GM12878 (cell line): ENCODE measurements around the gene CACNA2D4. TPM values are rescaled to one million over a fixed set of nuclear protein-coding genes. Genes with fewer than 3 reads are reported as not detected.

Source experiments
- ATAC-seq: fragments of 200-7000 bp; cut with Tn5 transposase; 3 replicates; pipeline ENCODE4 v1.9.1; 2020; ENCODE audit warnings: mild to moderate bottlenecking, moderate library complexity
- BruUV-seq: library from RNA; stranded (reverse); fragments of 400-500 nt; replicated peaks from 2 replicates; lab custom pipeline; 2021; lab: Mats Ljungman, UMichigan
- CTCF ChIA-PET: fragments of 300-600 bp; sonication (Branson Sonifier 250); formaldehyde crosslinking; extraction: SDS; loops from one replicate; lab custom pipeline; 2021; ENCODE audit warnings: inconsistent platforms; lab: Yijun Ruan, JAX
- POLR2A ChIA-PET: fragments of 350-600 bp; formaldehyde crosslinking; extraction: SDS; loops from one replicate; lab custom pipeline; 2021; ENCODE audit warnings: inconsistent platforms; lab: Charles Lee
- RAD21 ChIA-PET: fragments of 300-600 bp; sonication (Branson Sonifier 250); formaldehyde crosslinking; loops from one replicate; lab custom pipeline; 2023; ENCODE audit warnings: antibody characterized with exemption; ENCODE audit not compliant: unreplicated experiment; lab: Charles Lee
- SMC1A ChIA-PET: fragments of 300-600 bp; sonication (Branson Sonifier 250); formaldehyde crosslinking; loops from one replicate; lab custom pipeline; 2023; ENCODE audit not compliant: unreplicated experiment, uncharacterized antibody; lab: Charles Lee
- DNase-seq: peaks from one replicate; pipeline ENCODE4 v3.0.0-alpha.2; 2011; ENCODE audit warnings: low read depth, low spot score
- FAIRE-seq: peaks from 3 replicates; lab custom pipeline; 2011; peaks lifted over from hg19 to GRCh38; lab: Jason Lieb, UNC
- H2AFZ ChIP-seq: 2 replicates; pipeline ENCODE4 v1.6.0; 2011; ENCODE audit warnings: low read depth, low read length, control low read depth; ENCODE audit not compliant: control insufficient read depth
- H3K27ac ChIP-seq: 2 replicates; pipeline ENCODE4 v1.5.1; 2011; ENCODE audit warnings: control low read depth; ENCODE audit not compliant: control insufficient read depth, insufficient read depth
- H3K27me3 ChIP-seq, 2 experiments: replicated peaks in 1 of 2; 2 replicates each; pipeline versions ENCODE4 v1.6.0 to v1.6.1; 2011; ENCODE audit warnings: low read length in 1 of 2; ENCODE audit not compliant: control insufficient read depth in 2 of 2, insufficient read depth in 2 of 2
- H3K36me3 ChIP-seq, 2 experiments: 2 replicates each; pipeline ENCODE4 v1.5.1; 2011; ENCODE audit warnings: low read length in 1 of 2; ENCODE audit not compliant: control insufficient read depth in 2 of 2, insufficient read depth in 2 of 2
- H3K4me1 ChIP-seq: 2 replicates; pipeline ENCODE4 v1.6.1; 2011; ENCODE audit warnings: mild to moderate bottlenecking, low read length, moderate library complexity, mixed read lengths; ENCODE audit not compliant: control insufficient read depth, insufficient read depth
- H3K4me2 ChIP-seq: 2 replicates; pipeline ENCODE4 v1.6.0; 2011; ENCODE audit warnings: control low read depth; ENCODE audit not compliant: control insufficient read depth, insufficient read depth
- H3K4me3 ChIP-seq: fragments of 200-600 bp; sonication (generic); 2 replicates; pipeline ENCODE4 v1.5.1; 2016
- H3K79me2 ChIP-seq: 2 replicates; pipeline ENCODE4 v1.6.0; 2011; ENCODE audit warnings: low read length; ENCODE audit not compliant: control insufficient read depth, insufficient read depth
- H3K9ac ChIP-seq: 2 replicates; pipeline ENCODE4 v1.8.0; 2011; ENCODE audit warnings: low read length, control low read depth, mixed read lengths; ENCODE audit not compliant: control insufficient read depth, insufficient read depth
- H3K9me3 ChIP-seq: replicated peaks from 3 replicates; pipeline ENCODE4 v1.5.1; 2011; ENCODE audit warnings: mild to moderate bottlenecking, low read length; ENCODE audit not compliant: control insufficient read depth, insufficient read depth
- H4K20me1 ChIP-seq: 2 replicates; pipeline ENCODE4 v1.6.0; 2011; ENCODE audit not compliant: control insufficient read depth, insufficient read depth
- BCL3 ChIP-seq: IDR thresholded peaks from 2 replicates; pipeline ENCODE4 v1.6.1; 2011; ENCODE audit warnings: borderline replicate concordance, low read depth, mild to moderate bottlenecking, moderate library complexity, low read length; ENCODE audit not compliant: insufficient read depth, poor library complexity, severe bottlenecking
- FOXM1 ChIP-seq: IDR thresholded peaks from 2 replicates; pipeline ENCODE4 v1.6.1; 2012; ENCODE audit warnings: low read depth, mild to moderate bottlenecking, inconsistent platforms, low read length, moderate library complexity
- KDM1A ChIP-seq: fragments of 200-600 bp; sonication (generic); IDR thresholded peaks from 2 replicates; pipeline ENCODE4 v1.6.1; 2016; ENCODE audit warnings: borderline replicate concordance
- MXI1 ChIP-seq: fragments of 150-350 bp; IDR thresholded peaks from 2 replicates; pipeline ENCODE4 v1.6.1; 2011; ENCODE audit warnings: low read depth, mild to moderate bottlenecking, inconsistent platforms, low read length, improper control_type of control experiment
- NR2F1 ChIP-seq: fragments of 450-650 bp; conservative IDR thresholded peaks from 2 replicates; pipeline ENCODE4 v1.6.1; 2017; ENCODE audit warnings: mild to moderate bottlenecking
- PML ChIP-seq: IDR thresholded peaks from 2 replicates; pipeline ENCODE4 v1.6.1; 2012; ENCODE audit warnings: low read length, inconsistent platforms
- POLR2A ChIP-seq: IDR thresholded peaks from 2 replicates; pipeline ENCODE4 v1.6.1; 2011; ENCODE audit warnings: low read depth, mild to moderate bottlenecking, low read length
- RAD21 ChIP-seq: IDR thresholded peaks from 2 replicates; pipeline ENCODE4 v1.6.1; 2011; ENCODE audit warnings: mild to moderate bottlenecking, low read depth, low read length, moderate library complexity; ENCODE audit not compliant: insufficient read depth
- SMC3 ChIP-seq: IDR thresholded peaks from 2 replicates; pipeline ENCODE4 v1.6.1; 2011; ENCODE audit warnings: low read length, improper control_type of control experiment, borderline replicate concordance
- SREBF1 ChIP-seq: IDR thresholded peaks from 2 replicates; pipeline ENCODE4 v1.6.1; 2012; ENCODE audit warnings: mild to moderate bottlenecking, low read length
- STAT3 ChIP-seq: IDR thresholded peaks from 2 replicates; pipeline ENCODE4 v1.6.1; 2011; ENCODE audit warnings: low read depth, low read length, improper control_type of control experiment
- TCF3 ChIP-seq: IDR thresholded peaks from 2 replicates; pipeline ENCODE4 v1.6.1; 2012; ENCODE audit warnings: low read depth, mild to moderate bottlenecking, low read length, borderline replicate concordance; ENCODE audit not compliant: insufficient read depth
- YBX1 ChIP-seq: fragments of 450-650 bp; IDR thresholded peaks from 2 replicates; pipeline ENCODE4 v1.6.1; 2016; ENCODE audit warnings: antibody characterized with exemption
- WGBS: methylation state at CpG from one replicate; pipeline ENCODE4 v1.1.6; 2016; ENCODE audit warnings: low lambda C conversion rate; ENCODE audit not compliant: insufficient replicate concordance, insufficient coverage; ENCODE audit errors: missing lambda C conversion rate; 5-methylcytosine and 5-hydroxymethylcytosine counted together
- in situ Hi-C: fragments of 300-500 bp; cut with MboI; formaldehyde crosslinking; loops from 9 replicates; pipeline ENCODE4 v1.14.3; 2018; ENCODE audit warnings: mixed read lengths
- intact Hi-C: fragments of 100-400 bp; cut with micrococcal nuclease; formaldehyde crosslinking; loops from one replicate; pipeline ENCODE4 v1.14.2; 2022; ENCODE audit not compliant: unreplicated experiment
- polyA plus RNA-seq, 11 experiments: library from polyadenylated mRNA; depleted of rRNA in 4 of 11; unstranded in 6 of 11; stranded (reverse) in 5 of 11; fragments of >200 nt; fragmentation: Nextera tagmentation in 4 of 11; fragmentation: Illumina TruSeq in 1 of 11; extraction: Ambion mirVana in 4 of 11; extraction: Trizol in 1 of 11; gene quantifications; 1 replicate in 1 of 11; 2 replicates in 10 of 11; pipeline versions ENCODE4 v1.2.1 to v1.2.3, GENCODE V29; 2011 to 2016; ENCODE audit warnings: inconsistent platforms in 2 of 11, missing spikeins in 2 of 11, low read depth in 1 of 11
- total RNA-seq, 4 experiments: library from RNA; depleted of rRNA in 3 of 4; stranded (reverse); fragments of >200 nt in 3 of 4; fragmentation: Illumina TruSeq in 1 of 4; extraction: Trizol in 1 of 4; gene quantifications; 2 replicates each; pipeline versions ENCODE4 v1.2.1 to v1.2.3, GENCODE V29; 2013 to 2021
- TF ChIP-seq, protein P1 (sequence below): fragments of 450-650 bp; IDR thresholded peaks from 2 replicates; pipeline ENCODE4 v1.6.1; 2016; ENCODE audit warnings: mild to moderate bottlenecking
- TF ChIP-seq, protein P2 (sequence below): IDR thresholded peaks from 2 replicates; pipeline ENCODE4 v1.6.1; 2012; ENCODE audit warnings: low read length, inconsistent platforms

CACNA2D4 gene
- total and polyA plus RNA-seq, 10 of the 15 experiments (the other 5 are each of a cell fraction or from before 2014, with no cell fraction given) = 0.03 to 1.0 (median 0.65) TPM

DNA sequence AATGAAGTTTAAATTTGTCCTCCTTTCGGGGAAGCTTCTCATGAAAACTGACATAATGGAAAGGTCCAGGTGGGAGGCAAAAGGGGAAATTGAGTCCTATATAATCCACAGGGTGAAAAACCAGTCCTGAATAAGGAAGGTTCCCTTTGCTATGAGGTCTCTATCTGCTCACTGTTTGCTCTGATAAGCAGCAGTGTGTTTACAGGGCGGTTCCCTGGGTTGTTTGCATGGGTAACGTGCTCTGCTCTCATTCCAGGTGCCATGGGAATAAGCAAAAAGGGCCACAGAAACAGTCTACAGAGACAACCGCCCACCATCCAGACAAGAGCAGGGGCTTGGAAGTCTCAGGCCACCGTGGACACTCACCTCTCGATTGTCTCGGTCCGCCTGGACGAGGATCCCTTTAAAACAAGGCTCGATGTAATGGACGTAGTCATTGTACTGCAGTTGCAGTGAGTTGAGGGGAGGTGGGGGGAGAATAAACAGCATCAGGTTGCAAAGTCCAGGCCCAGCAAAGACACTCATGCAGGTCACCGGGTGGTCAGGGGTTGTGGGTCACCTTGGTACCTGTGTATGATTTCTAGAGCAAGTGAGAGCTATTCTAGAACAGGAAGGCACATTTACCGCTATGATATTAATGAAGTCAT lies 32.7 kb downstream of the CACNA2D4 start:
- FAIRE-seq = no peak
- ChIA-PET RAD21 (no interaction called here), POLR2A (no interaction called here), CTCF (no interaction called here), SMC1A (no interaction called here)
- H3K27ac ChIP-seq = no peak overlapping the region
- H4K20me1 ChIP-seq = no peaks in the 10 kb centered on the region
- no peak overlapping the region for H3K4me2 ChIP-seq
- no peak overlapping the region for H3K9ac ChIP-seq
- H3K36me3 ChIP-seq = no peaks in the 10 kb centered on the region
- no peak overlapping the region for H3K4me3 ChIP-seq
- in situ Hi-C loops = no loop called here
- BruUV-seq = no TSS peak
- WGBS = 44% methylated on average over 13 of the region's 13 CpGs
- no peak for ATAC-seq
- H3K27me3 ChIP-seq = no peaks in the 10 kb centered on the region; a peak in 3 of 4 replicates
- intact Hi-C loops = no loop called here
- no peaks in the 10 kb centered on the region for H3K79me2 ChIP-seq
- no peaks in the 10 kb centered on the region for H3K4me1 ChIP-seq
- DNase-seq = no peak
- no peak for TF ChIP-seq NR2F1
- TF ChIP-seq SREBF1 = no peak
- TF ChIP-seq, protein P1, sequence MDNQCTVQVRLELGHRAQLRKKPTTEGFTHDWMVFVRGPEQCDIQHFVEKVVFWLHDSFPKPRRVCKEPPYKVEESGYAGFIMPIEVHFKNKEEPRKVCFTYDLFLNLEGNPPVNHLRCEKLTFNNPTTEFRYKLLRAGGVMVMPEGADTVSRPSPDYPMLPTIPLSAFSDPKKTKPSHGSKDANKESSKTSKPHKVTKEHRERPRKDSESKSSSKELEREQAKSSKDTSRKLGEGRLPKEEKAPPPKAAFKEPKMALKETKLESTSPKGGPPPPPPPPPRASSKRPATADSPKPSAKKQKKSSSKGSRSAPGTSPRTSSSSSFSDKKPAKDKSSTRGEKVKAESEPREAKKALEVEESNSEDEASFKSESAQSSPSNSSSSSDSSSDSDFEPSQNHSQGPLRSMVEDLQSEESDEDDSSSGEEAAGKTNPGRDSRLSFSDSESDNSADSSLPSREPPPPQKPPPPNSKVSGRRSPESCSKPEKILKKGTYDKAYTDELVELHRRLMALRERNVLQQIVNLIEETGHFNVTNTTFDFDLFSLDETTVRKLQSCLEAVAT = no peak
- no peak for TF ChIP-seq KDM1A
- no peak for TF ChIP-seq YBX1
- TF ChIP-seq FOXM1 = no peak
- H2AFZ ChIP-seq = no peak overlapping the region
- H3K9me3 ChIP-seq = no peaks in the 10 kb centered on the region; the same call in 2 of the 3 replicates

GRCh38 chr12:1885082-1885596 lies 33.3 kb downstream of the CACNA2D4 start:
- no peak overlapping the region for H3K27ac ChIP-seq
- H3K4me3 ChIP-seq = no peak overlapping the region
- H3K4me2 ChIP-seq = no peak overlapping the region
- no peak overlapping the region for H2AFZ ChIP-seq
- BruUV-seq = no TSS peak
- H3K9ac ChIP-seq = no peak overlapping the region
- no peaks in the 10 kb centered on the region; a peak in 3 of 4 replicates for H3K27me3 ChIP-seq
- in situ Hi-C loops = no loop called here
- DNase-seq (no peak), ATAC-seq (no peak), FAIRE-seq (no peak)
- H3K4me1 ChIP-seq = no peaks in the 10 kb centered on the region
- CTCF ChIA-PET = no interaction called here
- no peaks in the 10 kb centered on the region for H4K20me1 ChIP-seq
- H3K9me3 ChIP-seq = no peaks in the 10 kb centered on the region
- WGBS = 42% methylated on average over 5 of the region's 5 CpGs
- intact Hi-C loops = no loop called here
- POLR2A ChIA-PET = no interaction called here
- no peaks in the 10 kb centered on the region for H3K36me3 ChIP-seq
- SMC1A ChIA-PET = no interaction called here
- no peaks in the 10 kb centered on the region for H3K79me2 ChIP-seq
- RAD21 ChIA-PET = no interaction called here
- TF ChIP-seq STAT3 = no peak
- TF ChIP-seq, protein P2, sequence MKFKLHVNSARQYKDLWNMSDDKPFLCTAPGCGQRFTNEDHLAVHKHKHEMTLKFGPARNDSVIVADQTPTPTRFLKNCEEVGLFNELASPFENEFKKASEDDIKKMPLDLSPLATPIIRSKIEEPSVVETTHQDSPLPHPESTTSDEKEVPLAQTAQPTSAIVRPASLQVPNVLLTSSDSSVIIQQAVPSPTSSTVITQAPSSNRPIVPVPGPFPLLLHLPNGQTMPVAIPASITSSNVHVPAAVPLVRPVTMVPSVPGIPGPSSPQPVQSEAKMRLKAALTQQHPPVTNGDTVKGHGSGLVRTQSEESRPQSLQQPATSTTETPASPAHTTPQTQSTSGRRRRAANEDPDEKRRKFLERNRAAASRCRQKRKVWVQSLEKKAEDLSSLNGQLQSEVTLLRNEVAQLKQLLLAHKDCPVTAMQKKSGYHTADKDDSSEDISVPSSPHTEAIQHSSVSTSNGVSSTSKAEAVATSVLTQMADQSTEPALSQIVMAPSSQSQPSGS = no peak
- TF ChIP-seq BCL3 = no peak
- no peak for TF ChIP-seq POLR2A
- TF ChIP-seq RAD21 = no peak
- TF ChIP-seq SMC3 = no peak
- no peak for TF ChIP-seq PML
- no peak for TF ChIP-seq MXI1
- TF ChIP-seq TCF3 = no peak
